Left forelimb (tissue), 1 donor: ENCODE data around the gene ANO9.

Source experiments
- DNase-seq: peaks from one replicate; pipeline ENCODE4 v3.0.0-alpha.2; 2018; ENCODE audit warnings: low spot score

The ANO9 gene

GRCh38 chr11:382081-382629 is 59.7 kb downstream of the ANO9 start:
- DNase-seq, result no peak

- no peak for DNase-seq
Observed at GRCh38 chr11:381501-382072, 60.2 kb downstream of the ANO9 start.

- DNase-seq, result no peak
Observed at GRCh38 chr11:380996-381395, 60.8 kb downstream of the ANO9 start.

GRCh38 chr11:380491-380890 is 61.3 kb downstream of the ANO9 start:
- no peak for DNase-seq

GRCh38 chr11:380095-380480 is 61.7 kb downstream of the ANO9 start:
- DNase-seq, result no peak

- no peak for DNase-seq
Observed at GRCh38 chr11:379205-380094, 62.4 kb downstream of the ANO9 start.

GRCh38 chr11:377883-378500 is 63.8 kb downstream of the ANO9 start:
- no peak for DNase-seq

GRCh38 chr11:377174-377865 is 64.5 kb downstream of the ANO9 start:
- no peak for DNase-seq

- no peak for DNase-seq
Observed at GRCh38 chr11:376531-377173, 65.2 kb downstream of the ANO9 start.

GRCh38 chr11:375065-376025 is 66.5 kb downstream of the ANO9 start:
- DNase-seq, result no peak

- DNase-seq, result no peak
Observed at GRCh38 chr11:373716-374551, 67.9 kb downstream of the ANO9 start.

- DNase-seq, result no peak
Observed at GRCh38 chr11:372809-373715, 68.7 kb downstream of the ANO9 start.

GRCh38 chr11:371716-372590 is 69.9 kb downstream of the ANO9 start:
- DNase-seq, result no peak

- no peak for DNase-seq
Observed at GRCh38 chr11:371051-371450, 70.8 kb downstream of the ANO9 start.

GRCh38 chr11:370070-370941 is 71.5 kb downstream of the ANO9 start:
- DNase-seq, result no peak

- no peak for DNase-seq
Observed at GRCh38 chr11:369336-370018, 72.3 kb downstream of the ANO9 start, which contains the start of gene B4GALNT4. Gene B4GALNT4 (plus strand): TSS chr11:369499. CDS start chr11:369804, 305 bp downstream.
